DOHH2 (cell line): ENCODE measurements around the gene CHPF2.

Experiments
- H3F3A ChIP-seq: fragments of 200-600 bp; sonication (generic), shearing (Covaris generic); 2 replicates; pipeline ENCODE4 v1.6.0; 2016; ENCODE audit warnings: antibody characterized with exemption, mild to moderate bottlenecking; ENCODE audit not compliant: control insufficient read depth, insufficient read depth
- H3K27ac ChIP-seq: fragments of 200-600 bp; sonication (generic); 2 replicates; pipeline ENCODE4 v1.5.1; 2014; ENCODE audit warnings: low read depth, mild to moderate bottlenecking, low read length, moderate library complexity
- H3K27me3 ChIP-seq: fragments of 200-600 bp; sonication (generic); 2 replicates; pipeline ENCODE4 v1.6.1; 2014; ENCODE audit warnings: mild to moderate bottlenecking, low read length, mixed read lengths; ENCODE audit not compliant: control insufficient read depth
- H3K36me3 ChIP-seq: fragments of 200-600 bp; sonication (generic); 2 replicates; pipeline ENCODE4 v1.6.1; 2014; ENCODE audit warnings: mild to moderate bottlenecking, low read length, moderate library complexity, mixed read lengths; ENCODE audit not compliant: control insufficient read depth
- H3K4me1 ChIP-seq: fragments of 200-600 bp; sonication (generic); 2 replicates; pipeline ENCODE4 v1.6.1; 2014; ENCODE audit warnings: mild to moderate bottlenecking, low read length, mixed read lengths; ENCODE audit not compliant: control insufficient read depth
- H3K4me2 ChIP-seq: fragments of 200-600 bp; sonication (generic); 2 replicates; pipeline ENCODE4 v1.6.0; 2014; ENCODE audit warnings: mild to moderate bottlenecking, low read length, moderate library complexity
- H3K4me3 ChIP-seq: fragments of 200-600 bp; sonication (generic); 2 replicates; pipeline ENCODE4 v1.5.1; 2014; ENCODE audit warnings: mild to moderate bottlenecking, low read length, mixed read lengths
- H3K79me2 ChIP-seq: fragments of 200-600 bp; sonication (generic); 2 replicates; pipeline ENCODE4 v1.6.1; 2014; ENCODE audit warnings: mild to moderate bottlenecking, low read length, mixed read lengths; ENCODE audit not compliant: control insufficient read depth
- H3K9me2 ChIP-seq: fragments of 200-600 bp; sonication (generic); replicated peaks from 2 replicates; pipeline ENCODE4 v1.6.1; 2014; ENCODE audit warnings: mild to moderate bottlenecking, low read length, mixed read lengths; ENCODE audit not compliant: control insufficient read depth
- H3K9me3 ChIP-seq: fragments of 200-600 bp; sonication (generic); 2 replicates; pipeline ENCODE4 v1.6.1; 2014; ENCODE audit warnings: antibody characterized with exemption, low read length, mixed read lengths; ENCODE audit not compliant: control insufficient read depth, insufficient read depth
- H4K20me1 ChIP-seq: fragments of 200-600 bp; sonication (generic); 2 replicates; pipeline ENCODE4 v1.6.0; 2014; ENCODE audit warnings: low read depth, mild to moderate bottlenecking, antibody characterized with exemption, low read length, moderate library complexity; ENCODE audit not compliant: control insufficient read depth, insufficient read depth
- CTCF ChIP-seq: fragments of 200-600 bp; sonication (generic); IDR thresholded peaks from one replicate; pipeline ENCODE4 v1.5.1; 2014; ENCODE audit warnings: antibody characterized with exemption, mild to moderate bottlenecking, low read depth, low read length; ENCODE audit not compliant: poor library complexity, severe bottlenecking
- EZH2phosphoT487 ChIP-seq: fragments of 200-600 bp; sonication (generic); IDR thresholded peaks from 2 replicates; pipeline ENCODE4 v1.6.1; 2017; ENCODE audit warnings: borderline replicate concordance, mild to moderate bottlenecking, antibody characterized with exemption, low read length, moderate library complexity, mixed read lengths

The CHPF2 gene

GRCh38 chr7:151265351-151265931, 33.2 kb downstream of the CHPF2 start:
- Histone ChIP-seq H3K27ac (no peak overlapping the region), H3K36me3 (no peaks in the 10 kb centered on the region), H4K20me1 (0 out of 2 replicates have a peak, but pooled peaks cover 7% of the 10 kb centered on the region), H3F3A (no peaks in the 10 kb centered on the region), H3K4me2 (no peak overlapping the region), H3K4me3 (no peak overlapping the region), H3K4me1 (no peaks in the 10 kb centered on the region), H3K9me2 (no peaks in the 10 kb centered on the region), H3K9me3 (no peaks in the 10 kb centered on the region), H3K79me2 (no peaks in the 10 kb centered on the region), H3K27me3 (peaks cover 26% of the 10 kb centered on the region)
- no peak for TF ChIP-seq CTCF
- TF ChIP-seq EZH2phosphoT487, result no peak

- 0 out of 2 replicates have a peak, but pooled peaks cover 3% of the 10 kb centered on the region for H4K20me1 ChIP-seq
- no peaks in the 10 kb centered on the region for H3K36me3 ChIP-seq
- H3F3A ChIP-seq, result no peaks in the 10 kb centered on the region
- no peak overlapping the region for H3K4me3 ChIP-seq
- H3K79me2 ChIP-seq, result no peaks in the 10 kb centered on the region
- no peaks in the 10 kb centered on the region for H3K4me1 ChIP-seq
- TF ChIP-seq EZH2phosphoT487 (no peak), CTCF (no peak)
- no peaks in the 10 kb centered on the region for H3K9me2 ChIP-seq
- no peaks in the 10 kb centered on the region for H3K9me3 ChIP-seq
- H3K27ac ChIP-seq, result no peak overlapping the region
- H3K27me3 ChIP-seq, result peaks cover 16% of the 10 kb centered on the region
- H3K4me2 ChIP-seq, result no peak overlapping the region
These were observed 37.2 kb downstream of the CHPF2 start for GRCh38 chr7:151269511-151269910.

GRCh38 chr7:151271699-151272355, 39.5 kb downstream of the CHPF2 start:
- Histone ChIP-seq H3K79me2 (no peaks in the 10 kb centered on the region), H3K27me3 (peaks cover 23% of the 10 kb centered on the region), H3K27ac (no peak overlapping the region), H3K4me1 (no peaks in the 10 kb centered on the region; the same call in 1 of the 2 replicates), H3K9me3 (no peaks in the 10 kb centered on the region), H3K9me2 (no peaks in the 10 kb centered on the region), H3K4me3 (no peak overlapping the region), H3F3A (no peaks in the 10 kb centered on the region), H3K36me3 (no peaks in the 10 kb centered on the region), H4K20me1 (no peaks in the 10 kb centered on the region), H3K4me2 (no peak overlapping the region)
- TF ChIP-seq EZH2phosphoT487, result no peak
- TF ChIP-seq CTCF, result no peak
